ENCODE data around the gene ATG7.

Gene ATG7

DNA sequence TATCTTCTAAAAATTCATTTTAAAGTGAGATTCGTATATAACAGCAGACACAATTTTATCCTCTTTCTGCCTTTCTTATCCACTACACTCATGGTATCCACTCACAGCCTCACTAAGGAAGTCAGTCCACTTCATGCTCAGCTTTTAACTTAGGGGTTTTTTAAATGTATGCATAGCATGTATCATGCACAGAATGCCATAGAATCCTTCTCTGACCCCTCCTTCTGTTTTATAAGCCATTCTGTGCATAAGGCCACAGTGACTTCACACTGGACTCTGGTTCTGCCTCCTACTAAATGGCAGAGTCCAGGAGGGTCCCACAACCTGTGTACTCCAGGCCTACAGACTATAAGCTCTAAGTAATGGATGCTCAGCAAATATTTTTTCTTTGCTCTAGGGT is 129.2 kb downstream of the ATG7 start:
- H3K9me3 ChIP-seq (ENCODE audit: control insufficient read depth, insufficient read depth, low read depth, low read length): no peaks in the 10 kb centered on the region
- H3K4me3 ChIP-seq (ENCODE audit: low read depth, low read length): no peak overlapping the region
- CTCF ChIA-PET: no interaction called here
- H3K4me1 ChIP-seq (ENCODE audit: control insufficient read depth, insufficient read depth, low read length): no peaks in the 10 kb centered on the region
- H3K27ac ChIP-seq (ENCODE audit: extremely low read depth, low read depth, low read length): no peak overlapping the region
- POLR2A ChIA-PET: no interaction called here
- TF ChIP-seq, protein P1, sequence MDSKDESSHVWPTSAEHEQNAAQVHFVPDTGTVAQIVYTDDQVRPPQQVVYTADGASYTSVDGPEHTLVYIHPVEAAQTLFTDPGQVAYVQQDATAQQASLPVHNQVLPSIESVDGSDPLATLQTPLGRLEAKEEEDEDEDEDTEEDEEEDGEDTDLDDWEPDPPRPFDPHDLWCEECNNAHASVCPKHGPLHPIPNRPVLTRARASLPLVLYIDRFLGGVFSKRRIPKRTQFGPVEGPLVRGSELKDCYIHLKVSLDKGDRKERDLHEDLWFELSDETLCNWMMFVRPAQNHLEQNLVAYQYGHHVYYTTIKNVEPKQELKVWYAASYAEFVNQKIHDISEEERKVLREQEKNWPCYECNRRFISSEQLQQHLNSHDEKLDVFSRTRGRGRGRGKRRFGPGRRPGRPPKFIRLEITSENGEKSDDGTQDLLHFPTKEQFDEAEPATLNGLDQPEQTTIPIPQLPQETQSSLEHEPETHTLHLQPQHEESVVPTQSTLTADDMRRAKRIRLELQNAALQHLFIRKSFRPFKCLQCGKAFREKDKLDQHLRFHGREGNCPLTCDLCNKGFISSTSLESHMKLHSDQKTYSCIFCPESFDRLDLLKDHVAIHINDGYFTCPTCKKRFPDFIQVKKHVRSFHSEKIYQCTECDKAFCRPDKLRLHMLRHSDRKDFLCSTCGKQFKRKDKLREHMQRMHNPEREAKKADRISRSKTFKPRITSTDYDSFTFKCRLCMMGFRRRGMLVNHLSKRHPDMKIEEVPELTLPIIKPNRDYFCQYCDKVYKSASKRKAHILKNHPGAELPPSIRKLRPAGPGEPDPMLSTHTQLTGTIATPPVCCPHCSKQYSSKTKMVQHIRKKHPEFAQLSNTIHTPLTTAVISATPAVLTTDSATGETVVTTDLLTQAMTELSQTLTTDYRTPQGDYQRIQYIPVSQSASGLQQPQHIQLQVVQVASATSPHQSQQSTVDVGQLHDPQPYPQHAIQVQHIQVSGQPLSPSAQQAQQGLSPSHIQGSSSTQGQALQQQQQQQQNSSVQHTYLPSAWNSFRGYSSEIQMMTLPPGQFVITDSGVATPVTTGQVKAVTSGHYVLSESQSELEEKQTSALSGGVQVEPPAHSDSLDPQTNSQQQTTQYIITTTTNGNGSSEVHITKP (tag by site-specific recombination; IDR thresholded peaks at IDR 0.05): peak; percentile 59
- no peak for TF ChIP-seq FEZF1 (tag by site-specific recombination; IDR thresholded peaks at IDR 0.05)
- TF ChIP-seq, protein P2, sequence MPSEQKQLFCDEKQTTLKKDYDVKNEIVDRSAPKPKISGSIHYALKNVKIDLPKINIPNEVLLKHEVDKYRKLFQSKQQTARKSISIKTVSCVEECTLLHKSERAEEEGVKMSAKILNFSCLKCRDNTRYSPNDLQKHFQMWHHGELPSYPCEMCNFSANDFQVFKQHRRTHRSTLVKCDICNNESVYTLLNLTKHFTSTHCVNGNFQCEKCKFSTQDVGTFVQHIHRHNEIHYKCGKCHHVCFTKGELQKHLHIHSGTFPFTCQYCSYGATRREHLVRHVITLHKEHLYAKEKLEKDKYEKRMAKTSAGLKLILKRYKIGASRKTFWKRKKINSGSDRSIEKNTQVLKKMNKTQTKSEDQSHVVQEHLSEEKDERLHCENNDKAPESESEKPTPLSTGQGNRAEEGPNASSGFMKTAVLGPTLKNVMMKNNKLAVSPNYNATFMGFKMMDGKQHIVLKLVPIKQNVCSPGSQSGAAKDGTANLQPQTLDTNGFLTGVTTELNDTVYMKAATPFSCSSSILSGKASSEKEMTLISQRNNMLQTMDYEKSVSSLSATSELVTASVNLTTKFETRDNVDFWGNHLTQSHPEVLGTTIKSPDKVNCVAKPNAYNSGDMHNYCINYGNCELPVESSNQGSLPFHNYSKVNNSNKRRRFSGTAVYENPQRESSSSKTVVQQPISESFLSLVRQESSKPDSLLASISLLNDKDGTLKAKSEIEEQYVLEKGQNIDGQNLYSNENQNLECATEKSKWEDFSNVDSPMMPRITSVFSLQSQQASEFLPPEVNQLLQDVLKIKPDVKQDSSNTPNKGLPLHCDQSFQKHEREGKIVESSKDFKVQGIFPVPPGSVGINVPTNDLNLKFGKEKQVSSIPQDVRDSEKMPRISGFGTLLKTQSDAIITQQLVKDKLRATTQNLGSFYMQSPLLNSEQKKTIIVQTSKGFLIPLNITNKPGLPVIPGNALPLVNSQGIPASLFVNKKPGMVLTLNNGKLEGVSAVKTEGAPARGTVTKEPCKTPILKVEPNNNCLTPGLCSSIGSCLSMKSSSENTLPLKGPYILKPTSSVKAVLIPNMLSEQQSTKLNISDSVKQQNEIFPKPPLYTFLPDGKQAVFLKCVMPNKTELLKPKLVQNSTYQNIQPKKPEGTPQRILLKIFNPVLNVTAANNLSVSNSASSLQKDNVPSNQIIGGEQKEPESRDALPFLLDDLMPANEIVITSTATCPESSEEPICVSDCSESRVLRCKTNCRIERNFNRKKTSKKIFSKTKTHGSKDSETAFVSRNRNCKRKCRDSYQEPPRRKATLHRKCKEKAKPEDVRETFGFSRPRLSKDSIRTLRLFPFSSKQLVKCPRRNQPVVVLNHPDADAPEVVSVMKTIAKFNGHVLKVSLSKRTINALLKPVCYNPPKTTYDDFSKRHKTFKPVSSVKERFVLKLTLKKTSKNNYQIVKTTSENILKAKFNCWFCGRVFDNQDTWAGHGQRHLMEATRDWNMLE (tag by site-specific recombination; conservative IDR thresholded peaks at IDR 0.05; ENCODE audit: low read depth): no peak
- H3K36me3 ChIP-seq (ENCODE audit: control insufficient read depth in 2 of 2, insufficient read depth in 1 of 2, low read length in 2 of 2): no peaks in the 10 kb centered on the region; a peak in 1 of 3 replicates

DNA sequence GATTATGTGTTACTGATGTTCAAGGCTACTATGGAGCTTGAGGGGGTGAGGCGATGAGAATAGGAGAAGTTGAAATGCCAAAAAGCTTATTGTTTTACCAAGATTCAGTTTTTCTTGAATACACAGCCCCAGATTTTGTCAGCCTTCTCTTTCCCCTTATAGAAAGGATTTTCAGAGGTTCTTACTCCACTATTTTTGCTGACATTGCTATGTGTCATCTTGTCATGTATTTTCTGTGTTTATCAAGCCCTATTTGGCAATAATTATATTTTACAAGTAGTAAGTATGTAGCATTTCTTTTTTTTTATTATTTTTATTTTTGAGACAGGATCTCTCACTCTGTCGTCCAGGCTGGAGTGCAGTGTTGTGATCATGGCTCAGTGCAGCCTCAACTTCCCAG is 133.1 kb downstream of the ATG7 start:
- no peaks in the 10 kb centered on the region for H3K9me3 ChIP-seq (ENCODE audit: control insufficient read depth, insufficient read depth, low read depth, low read length)
- no peak overlapping the region for H3K4me3 ChIP-seq (ENCODE audit: low read depth, low read length)
- H3K27ac ChIP-seq (ENCODE audit: extremely low read depth, low read depth, low read length): no peak overlapping the region
- TF ChIP-seq ZBTB7A (tag by site-specific recombination; IDR thresholded peaks at IDR 0.05; ENCODE audit: low read depth) (no peak), GLIS1 (tag by site-specific recombination; IDR thresholded peaks at IDR 0.05) (no peak), GFI1B (tag by site-specific recombination; IDR thresholded peaks at IDR 0.05) (no peak), MEIS1 (CRISPR knock-in tag; IDR thresholded peaks at IDR 0.05; ENCODE audit: borderline replicate concordance) (no peak), ZNF404 (tag by site-specific recombination; IDR thresholded peaks at IDR 0.05) (no peak), ZNF324 (tag by site-specific recombination; IDR thresholded peaks at IDR 0.05) (no peak), ZNF654 (tag by site-specific recombination; IDR thresholded peaks at IDR 0.05; ENCODE audit: low read depth) (no peak), ZFP41 (tag by site-specific recombination; IDR thresholded peaks at IDR 0.05; ENCODE audit: borderline replicate concordance) (no peak), ZNF426 (tag by site-specific recombination; IDR thresholded peaks at IDR 0.05) (no peak)
- TF ChIP-seq, protein P3, sequence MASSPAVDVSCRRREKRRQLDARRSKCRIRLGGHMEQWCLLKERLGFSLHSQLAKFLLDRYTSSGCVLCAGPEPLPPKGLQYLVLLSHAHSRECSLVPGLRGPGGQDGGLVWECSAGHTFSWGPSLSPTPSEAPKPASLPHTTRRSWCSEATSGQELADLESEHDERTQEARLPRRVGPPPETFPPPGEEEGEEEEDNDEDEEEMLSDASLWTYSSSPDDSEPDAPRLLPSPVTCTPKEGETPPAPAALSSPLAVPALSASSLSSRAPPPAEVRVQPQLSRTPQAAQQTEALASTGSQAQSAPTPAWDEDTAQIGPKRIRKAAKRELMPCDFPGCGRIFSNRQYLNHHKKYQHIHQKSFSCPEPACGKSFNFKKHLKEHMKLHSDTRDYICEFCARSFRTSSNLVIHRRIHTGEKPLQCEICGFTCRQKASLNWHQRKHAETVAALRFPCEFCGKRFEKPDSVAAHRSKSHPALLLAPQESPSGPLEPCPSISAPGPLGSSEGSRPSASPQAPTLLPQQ (tag by site-specific recombination; IDR thresholded peaks at IDR 0.05): no peak
- TF ChIP-seq, protein P4, sequence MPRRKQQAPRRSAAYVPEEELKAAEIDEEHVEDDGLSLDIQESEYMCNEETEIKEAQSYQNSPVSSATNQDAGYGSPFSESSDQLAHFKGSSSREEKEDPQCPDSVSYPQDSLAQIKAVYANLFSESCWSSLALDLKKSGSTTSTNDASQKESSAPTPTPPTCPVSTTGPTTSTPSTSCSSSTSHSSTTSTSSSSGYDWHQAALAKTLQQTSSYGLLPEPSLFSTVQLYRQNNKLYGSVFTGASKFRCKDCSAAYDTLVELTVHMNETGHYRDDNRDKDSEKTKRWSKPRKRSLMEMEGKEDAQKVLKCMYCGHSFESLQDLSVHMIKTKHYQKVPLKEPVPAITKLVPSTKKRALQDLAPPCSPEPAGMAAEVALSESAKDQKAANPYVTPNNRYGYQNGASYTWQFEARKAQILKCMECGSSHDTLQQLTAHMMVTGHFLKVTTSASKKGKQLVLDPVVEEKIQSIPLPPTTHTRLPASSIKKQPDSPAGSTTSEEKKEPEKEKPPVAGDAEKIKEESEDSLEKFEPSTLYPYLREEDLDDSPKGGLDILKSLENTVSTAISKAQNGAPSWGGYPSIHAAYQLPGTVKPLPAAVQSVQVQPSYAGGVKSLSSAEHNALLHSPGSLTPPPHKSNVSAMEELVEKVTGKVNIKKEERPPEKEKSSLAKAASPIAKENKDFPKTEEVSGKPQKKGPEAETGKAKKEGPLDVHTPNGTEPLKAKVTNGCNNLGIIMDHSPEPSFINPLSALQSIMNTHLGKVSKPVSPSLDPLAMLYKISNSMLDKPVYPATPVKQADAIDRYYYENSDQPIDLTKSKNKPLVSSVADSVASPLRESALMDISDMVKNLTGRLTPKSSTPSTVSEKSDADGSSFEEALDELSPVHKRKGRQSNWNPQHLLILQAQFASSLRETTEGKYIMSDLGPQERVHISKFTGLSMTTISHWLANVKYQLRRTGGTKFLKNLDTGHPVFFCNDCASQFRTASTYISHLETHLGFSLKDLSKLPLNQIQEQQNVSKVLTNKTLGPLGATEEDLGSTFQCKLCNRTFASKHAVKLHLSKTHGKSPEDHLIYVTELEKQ (tag by site-specific recombination; IDR thresholded peaks at IDR 0.05; ENCODE audit: borderline replicate concordance): no peak
- CTCF ChIA-PET: no interaction called here
- no peaks in the 10 kb centered on the region for H3K36me3 ChIP-seq (ENCODE audit: control insufficient read depth in 2 of 2, insufficient read depth in 1 of 2, low read length in 2 of 2)
- POLR2A ChIA-PET: no interaction called here
- no peaks in the 10 kb centered on the region for H3K4me1 ChIP-seq (ENCODE audit: control insufficient read depth, insufficient read depth, low read length)
